Left ventricle myocardium inferior (tissue), 1 donor: ENCODE results near the gene ETV4. TPM values are rescaled to one million over a fixed set of nuclear protein-coding genes. Genes with fewer than 3 reads are reported as not detected.

Experiments used
- DNase-seq: peaks from one replicate; pipeline ENCODE4 v3.0.0-alpha.2; 2020
- H3K27ac ChIP-seq: fragments of 200-600 bp; replicated peaks from 2 replicates; pipeline ENCODE4 v1.8.0; 2021
- H3K27me3 ChIP-seq: fragments of 200-600 bp; 2 replicates; pipeline ENCODE4 v1.8.0; 2021; ENCODE audit warnings: low read depth
- H3K36me3 ChIP-seq: fragments of 200-600 bp; 2 replicates; pipeline ENCODE4 v1.8.0; 2021
- H3K4me1 ChIP-seq: fragments of 200-600 bp; 2 replicates; pipeline ENCODE4 v1.8.0; 2021
- H3K4me3 ChIP-seq: fragments of 200-600 bp; 2 replicates; pipeline ENCODE4 v1.8.0; 2021; ENCODE audit warnings: mild to moderate bottlenecking, moderate library complexity
- H3K9me3 ChIP-seq: fragments of 200-600 bp; replicated peaks from 2 replicates; pipeline ENCODE4 v1.8.0; 2021
- intact Hi-C: fragments of 100-400 bp; cut with micrococcal nuclease; formaldehyde crosslinking; loops from one replicate; pipeline ENCODE4 v1.11.0; 2022
- long read RNA-seq: library from polyadenylated mRNA; unstranded; transcript quantifications from one replicate; pipeline ENCODE4 v2.0.0, GENCODE V29; 2021
- total RNA-seq: library from RNA; stranded (reverse); fragmentation: NEBNext Ultra II Directional; extraction: Animal tissue kit (Norgen Biotek cat#: 25700); gene quantifications from one replicate; pipeline ENCODE4 v1.2.1, GENCODE V29; 2021
- TF ChIP-seq, protein P1 (sequence below): fragments of 200-600 bp; IDR thresholded peaks from 2 replicates; pipeline ENCODE4 v1.8.0; 2021; ENCODE audit warnings: antibody characterized with exemption, mild to moderate bottlenecking, borderline replicate concordance
- donor health status: DM: no; HTN: yes; CAD: no; lungs with severe emphysema.

The ETV4 gene
- 0.60 TPM for total RNA-seq
- long read RNA-seq, partial matches to known transcripts = 0 of 1 reads
- long read RNA-seq, other reads (novel, unspliced or antisense) = 0 of 1 reads

DNA sequence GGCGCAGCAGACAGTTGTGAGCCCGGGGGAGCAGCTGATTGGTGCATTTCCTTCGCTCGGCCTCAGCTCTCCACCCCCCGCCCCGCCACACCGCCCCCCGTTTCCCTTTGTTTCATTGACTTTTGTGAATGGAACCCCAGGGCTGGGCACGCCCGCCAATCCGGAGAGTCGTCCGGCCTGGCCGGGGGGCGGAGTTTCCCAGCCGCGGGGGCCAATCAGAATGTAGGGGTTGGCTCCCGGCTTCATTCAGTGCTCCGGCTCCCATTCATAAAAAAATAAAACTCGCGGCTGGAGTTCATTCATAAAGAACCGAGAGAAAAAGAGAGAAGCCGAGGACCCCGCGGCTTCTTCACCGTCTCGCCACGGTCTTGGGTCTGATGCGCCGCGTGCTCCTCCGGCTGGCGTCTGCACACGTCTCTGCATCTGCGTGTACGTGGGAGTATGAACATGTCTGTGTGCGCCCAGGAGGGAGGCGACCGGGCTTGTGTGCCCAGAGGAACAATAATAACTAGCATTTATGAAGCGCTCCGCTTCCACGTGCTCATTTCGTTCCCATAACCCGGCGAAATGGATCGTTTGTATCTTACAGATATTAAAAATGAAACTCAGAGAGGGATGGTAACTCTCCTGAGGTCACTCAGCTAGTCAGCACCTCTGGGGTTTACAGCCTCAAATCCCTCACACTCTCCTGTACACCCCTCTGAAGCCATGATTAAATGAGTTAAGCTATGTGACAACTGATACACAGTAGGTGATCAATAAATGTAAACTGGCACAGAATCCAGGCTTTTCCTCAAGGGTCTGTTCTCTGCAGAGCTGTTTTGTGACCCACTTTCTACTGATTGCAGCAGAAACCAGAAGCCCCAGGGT, at the start of gene ETV4:
ETV4 (minus strand) TSS at position 22 of the 870 bp plus-strand sequence. CDS start 723 bp downstream, outside the sequence.
- peak; percentile 91 for DNase-seq
- H3K36me3 ChIP-seq = no peaks in the 10 kb centered on the region
- TF ChIP-seq, protein P1, sequence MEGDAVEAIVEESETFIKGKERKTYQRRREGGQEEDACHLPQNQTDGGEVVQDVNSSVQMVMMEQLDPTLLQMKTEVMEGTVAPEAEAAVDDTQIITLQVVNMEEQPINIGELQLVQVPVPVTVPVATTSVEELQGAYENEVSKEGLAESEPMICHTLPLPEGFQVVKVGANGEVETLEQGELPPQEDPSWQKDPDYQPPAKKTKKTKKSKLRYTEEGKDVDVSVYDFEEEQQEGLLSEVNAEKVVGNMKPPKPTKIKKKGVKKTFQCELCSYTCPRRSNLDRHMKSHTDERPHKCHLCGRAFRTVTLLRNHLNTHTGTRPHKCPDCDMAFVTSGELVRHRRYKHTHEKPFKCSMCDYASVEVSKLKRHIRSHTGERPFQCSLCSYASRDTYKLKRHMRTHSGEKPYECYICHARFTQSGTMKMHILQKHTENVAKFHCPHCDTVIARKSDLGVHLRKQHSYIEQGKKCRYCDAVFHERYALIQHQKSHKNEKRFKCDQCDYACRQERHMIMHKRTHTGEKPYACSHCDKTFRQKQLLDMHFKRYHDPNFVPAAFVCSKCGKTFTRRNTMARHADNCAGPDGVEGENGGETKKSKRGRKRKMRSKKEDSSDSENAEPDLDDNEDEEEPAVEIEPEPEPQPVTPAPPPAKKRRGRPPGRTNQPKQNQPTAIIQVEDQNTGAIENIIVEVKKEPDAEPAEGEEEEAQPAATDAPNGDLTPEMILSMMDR = no peak
- no peaks in the 10 kb centered on the region for H3K9me3 ChIP-seq
- peaks cover 22% of the 10 kb centered on the region for H3K27me3 ChIP-seq
- intact Hi-C loops = no loop called here
- H3K4me3 ChIP-seq = peak within 1 kb of the TSS; percentile 77
- H3K4me1 ChIP-seq = peaks cover 34% of the 10 kb centered on the region
- peak within 1 kb of the TSS; percentile 40 for H3K27ac ChIP-seq

DNA sequence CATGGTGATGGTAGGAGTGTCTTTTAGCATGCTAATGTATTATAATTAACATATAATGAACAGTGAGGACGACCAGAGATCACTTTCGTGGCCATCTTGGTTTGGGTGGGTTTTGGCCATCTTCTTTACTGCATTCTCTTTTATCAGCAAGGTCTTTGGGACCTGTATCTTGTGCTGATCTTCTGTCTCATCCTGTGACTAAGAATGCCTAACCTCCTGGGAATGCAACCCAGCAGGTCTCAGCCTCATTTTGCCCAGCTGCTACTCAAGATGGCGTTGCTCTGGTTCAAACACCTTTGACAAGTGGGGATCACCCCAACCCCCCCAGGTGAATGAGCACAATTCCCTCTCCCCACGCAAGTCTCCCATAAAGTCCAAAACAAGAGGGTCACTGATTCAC, 49.3 kb upstream of the ETV4 start:
- intact Hi-C loops = no loop called here
- Histone ChIP-seq H3K27ac (no peak overlapping the region), H3K9me3 (no peaks in the 10 kb centered on the region), H3K4me3 (no peak overlapping the region), H3K27me3 (no peaks in the 10 kb centered on the region), H3K36me3 (no peaks in the 10 kb centered on the region), H3K4me1 (peaks cover 38% of the 10 kb centered on the region)
- DNase-seq = no peak
- TF ChIP-seq, protein P1 = no peak

DNA sequence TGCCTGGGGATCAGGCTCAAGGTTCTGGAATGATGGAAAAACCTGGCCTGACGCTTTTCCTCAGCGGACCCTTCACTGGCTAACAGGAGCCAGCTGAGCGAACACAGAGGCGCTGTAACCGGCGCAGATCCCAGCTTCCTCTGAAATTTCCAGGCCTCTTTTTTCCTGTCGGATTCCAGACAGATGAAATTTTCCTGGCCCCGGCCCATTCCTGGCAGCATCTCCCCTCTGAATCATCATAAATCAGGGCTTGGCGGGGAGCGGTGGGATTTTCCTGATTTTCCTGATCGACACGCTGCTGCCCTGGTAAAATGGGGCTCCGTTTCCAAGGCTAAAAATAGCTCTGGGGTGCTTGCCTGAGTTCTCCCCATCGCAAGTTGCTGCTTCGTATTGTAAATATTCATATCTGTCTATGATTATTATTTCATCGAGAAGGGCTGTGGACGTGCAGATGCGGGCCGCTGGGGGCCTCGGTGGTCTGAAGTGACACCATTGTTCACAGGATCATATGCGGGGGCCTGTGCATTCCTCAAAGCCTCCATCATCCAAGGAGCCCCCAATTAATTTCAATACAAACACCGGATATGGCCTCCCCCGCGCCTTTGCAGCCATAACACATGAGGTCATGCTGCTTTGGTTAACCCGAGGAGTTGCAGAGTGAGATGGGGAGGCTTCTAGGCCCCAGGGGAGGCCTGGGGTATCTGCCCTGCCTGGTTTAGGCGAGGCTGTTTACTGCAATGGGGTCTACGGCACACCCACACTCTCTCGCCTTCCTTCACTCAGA, 45.8 kb upstream of the ETV4 start:
- H3K36me3 ChIP-seq = no peaks in the 10 kb centered on the region
- DNase-seq = peak; percentile 86
- H3K9me3 ChIP-seq = no peaks in the 10 kb centered on the region
- H3K4me3 ChIP-seq = peak overlapping the region; percentile 36
- TF ChIP-seq, protein P1 = no peak
- peaks cover 51% of the 10 kb centered on the region for H3K4me1 ChIP-seq
- no peaks in the 10 kb centered on the region for H3K27me3 ChIP-seq
- intact Hi-C loops = no loop called here
- H3K27ac ChIP-seq = peak overlapping the region; percentile 92

DNA sequence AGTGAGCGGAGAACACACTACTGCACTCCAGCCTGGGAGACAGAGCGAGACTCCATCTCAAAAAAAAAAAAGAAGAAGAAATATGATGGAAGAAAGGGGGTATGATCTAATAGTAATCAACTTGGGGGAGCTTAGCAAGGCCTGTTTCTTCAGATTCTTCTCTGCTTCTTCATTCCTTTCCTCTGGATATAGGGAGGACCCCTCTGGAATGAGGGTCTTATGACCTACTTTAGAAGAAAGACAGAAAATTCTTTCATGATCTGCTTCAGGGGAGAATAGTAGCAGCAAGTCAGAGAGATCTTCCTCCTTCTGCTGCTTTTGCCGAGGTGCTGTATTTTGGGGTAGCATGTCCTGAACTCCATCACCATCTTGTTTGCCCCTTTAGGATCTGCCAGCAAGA, 44.9 kb upstream of the ETV4 start:
- intact Hi-C loops = no loop called here

More for the DNA sequence above, 44.9 kb upstream of the ETV4 start:
- Histone ChIP-seq H3K9me3 (no peaks in the 10 kb centered on the region), H3K27me3 (no peaks in the 10 kb centered on the region), H3K27ac (peak overlapping the region; percentile 92), H3K36me3 (no peaks in the 10 kb centered on the region), H3K4me3 (peak overlapping the region; percentile 36), H3K4me1 (peaks cover 51% of the 10 kb centered on the region)
- TF ChIP-seq, protein P1 = no peak
- no peak for DNase-seq
